Sigmoid colon (tissue), 7 donors: ENCODE data around the gene AP1M1. TPM values are rescaled to one million over a fixed set of nuclear protein-coding genes. Genes with fewer than 3 reads are reported as not detected.

Experiments used
- DNase-seq: peaks from one replicate; pipeline ENCODE4 v3.0.0-alpha.2; 2019
- H3K27ac ChIP-seq, 4 donors: fragments of 200-600 bp; sonication (generic); one replicate each; pipeline ENCODE4 v1.5.1; 2016 to 2019; ENCODE audit warnings: mild to moderate bottlenecking in 1 of 4
- H3K27me3 ChIP-seq, 3 donors: fragments of 200-600 bp; sonication (generic); one replicate each; pipeline ENCODE4 v1.5.1; 2019; ENCODE audit warnings: mild to moderate bottlenecking in 1 of 3
- H3K36me3 ChIP-seq, 4 donors: fragments of 200-600 bp; sonication (generic); one replicate each; pipeline ENCODE4 v1.5.1; 2016 to 2019
- H3K4me1 ChIP-seq, 4 donors: fragments of 200-600 bp; sonication (generic); one replicate each; pipeline ENCODE4 v1.5.1; 2017 to 2019
- H3K4me3 ChIP-seq, 4 donors: fragments of 200-600 bp; sonication (generic); one replicate each; pipeline ENCODE4 v1.5.1; 2017 to 2019; ENCODE audit warnings: mild to moderate bottlenecking in 2 of 4, moderate library complexity in 1 of 4
- H3K9me3 ChIP-seq, 4 donors: fragments of 200-600 bp in 3 of 4; sonication (generic) in 3 of 4; one replicate each; pipeline versions ENCODE4 v1.5.1 to v1.6.1; 2013 to 2019
- EP300 ChIP-seq, 4 donors: sonication (generic); formaldehyde crosslinking; IDR thresholded peaks; one replicate each; pipeline ENCODE4 v1.6.1; 2017; ENCODE audit warnings: antibody characterized with exemption in 4 of 4
- POLR2A ChIP-seq, 2 donors: fragments of 450-650 bp; IDR thresholded peaks; one replicate each; pipeline ENCODE4 v1.6.1; 2016; ENCODE audit warnings: antibody characterized with exemption in 2 of 2, mild to moderate bottlenecking in 2 of 2, moderate library complexity in 2 of 2
- POLR2AphosphoS5 ChIP-seq, 4 donors: sonication (generic); formaldehyde crosslinking; IDR thresholded peaks; one replicate each; pipeline ENCODE4 v1.6.1; 2017; ENCODE audit warnings: antibody characterized with exemption in 4 of 4
- WGBS, 2 donors: extraction: QIAGEN DNeasy Blood & Tissue Kit; methylation state at CpG; one replicate each; pipeline ENCODE4 v1.1.7; 2013; 5-methylcytosine and 5-hydroxymethylcytosine counted together
- intact Hi-C: fragments of 100-400 bp; cut with DNase I; formaldehyde crosslinking; loops from one replicate; pipeline ENCODE4 v1.15.1; 2023
- polyA plus RNA-seq, 3 donors: library from polyadenylated mRNA; stranded (reverse); fragments of 200-250 nt; gene quantifications; one replicate each; pipeline ENCODE4 v1.2.3, GENCODE V29; 2013
- total RNA-seq, 4 donors: library from RNA; depleted of rRNA; stranded (reverse); fragments of >200 nt; gene quantifications; one replicate each; pipeline ENCODE4 v1.1.0, GENCODE V29; 2016
- TF ChIP-seq, protein P1 (sequence below), 4 experiments: fragments of 450-650 bp in 3 of 4; fragments of 200-600 bp in 1 of 4; IDR thresholded peaks; one replicate each; pipeline ENCODE4 v1.5.1; 2016 to 2019; ENCODE audit warnings: antibody characterized with exemption in 4 of 4, mild to moderate bottlenecking in 3 of 4, moderate library complexity in 2 of 4
- donor health status: healthy with polysubstance abuse.
- donor health status: Bipolar disorder and iron deficiency.
- donor health status: healthy.

AP1M1 gene
- total and polyA plus RNA-seq, 7 donors: 18.7 to 63.7 (median 57.1) TPM

- Histone ChIP-seq H3K27ac (no peak overlapping the region), H3K27me3 (no peaks in the 10 kb centered on the region), H3K9me3 (no peaks in the 10 kb centered on the region), H3K4me3 (no peak overlapping the region), H3K4me1 (no peaks in the 10 kb centered on the region), H3K36me3 (peaks cover 12 to 83% (median 53%) of the 10 kb centered on the region in 4 donors)
- DNase-seq: no peak
- TF ChIP-seq EP300 (IDR thresholded peaks at IDR 0.05) (no peak), POLR2AphosphoS5 (IDR thresholded peaks at IDR 0.05) (no peak), POLR2A (IDR thresholded peaks at IDR 0.05) (no peak)
- TF ChIP-seq, protein P1, sequence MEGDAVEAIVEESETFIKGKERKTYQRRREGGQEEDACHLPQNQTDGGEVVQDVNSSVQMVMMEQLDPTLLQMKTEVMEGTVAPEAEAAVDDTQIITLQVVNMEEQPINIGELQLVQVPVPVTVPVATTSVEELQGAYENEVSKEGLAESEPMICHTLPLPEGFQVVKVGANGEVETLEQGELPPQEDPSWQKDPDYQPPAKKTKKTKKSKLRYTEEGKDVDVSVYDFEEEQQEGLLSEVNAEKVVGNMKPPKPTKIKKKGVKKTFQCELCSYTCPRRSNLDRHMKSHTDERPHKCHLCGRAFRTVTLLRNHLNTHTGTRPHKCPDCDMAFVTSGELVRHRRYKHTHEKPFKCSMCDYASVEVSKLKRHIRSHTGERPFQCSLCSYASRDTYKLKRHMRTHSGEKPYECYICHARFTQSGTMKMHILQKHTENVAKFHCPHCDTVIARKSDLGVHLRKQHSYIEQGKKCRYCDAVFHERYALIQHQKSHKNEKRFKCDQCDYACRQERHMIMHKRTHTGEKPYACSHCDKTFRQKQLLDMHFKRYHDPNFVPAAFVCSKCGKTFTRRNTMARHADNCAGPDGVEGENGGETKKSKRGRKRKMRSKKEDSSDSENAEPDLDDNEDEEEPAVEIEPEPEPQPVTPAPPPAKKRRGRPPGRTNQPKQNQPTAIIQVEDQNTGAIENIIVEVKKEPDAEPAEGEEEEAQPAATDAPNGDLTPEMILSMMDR (IDR thresholded peaks at IDR 0.05): no peak
- 95% methylated on average over 13 of the region's 13 CpGs for WGBS, 2 donors
- intact Hi-C loops: no loop called here
Observed at GRCh38 chr19:16232568-16232967, 34.9 kb downstream of the AP1M1 start.

GRCh38 chr19:16233081-16233776 is 35.5 kb downstream of the AP1M1 start:
- H3K27ac ChIP-seq: no peak overlapping the region
- H3K36me3 ChIP-seq: peaks cover 5 to 76% (median 47%) of the 10 kb centered on the region in 4 donors
- intact Hi-C loops: no loop called here
- H3K27me3 ChIP-seq: no peaks in the 10 kb centered on the region
- no peak for TF ChIP-seq EP300 (IDR thresholded peaks at IDR 0.05)
- TF ChIP-seq POLR2A (IDR thresholded peaks at IDR 0.05): no peak
- TF ChIP-seq POLR2AphosphoS5 (IDR thresholded peaks at IDR 0.05): no peak
- TF ChIP-seq, protein P1 (IDR thresholded peaks at IDR 0.05): no peak
- WGBS, 2 donors: 96 to 97% methylated on average over 19 of the region's 19 CpGs
- no peak for DNase-seq
- no peaks in the 10 kb centered on the region for H3K4me1 ChIP-seq
- H3K9me3 ChIP-seq: no peaks in the 10 kb centered on the region
- H3K4me3 ChIP-seq: no peak overlapping the region

GRCh38 chr19:16233836-16234551 is 36.3 kb downstream of the AP1M1 start:
- no peak for TF ChIP-seq POLR2AphosphoS5 (IDR thresholded peaks at IDR 0.05)
- TF ChIP-seq POLR2A (IDR thresholded peaks at IDR 0.05): no peak
- TF ChIP-seq, protein P1 (IDR thresholded peaks at IDR 0.05): no peak
- no peak for TF ChIP-seq EP300 (IDR thresholded peaks at IDR 0.05)
- H3K4me3 ChIP-seq: no peak overlapping the region
- peaks cover 4 to 69% (median 40%) of the 10 kb centered on the region in 4 donors for H3K36me3 ChIP-seq
- no peaks in the 10 kb centered on the region for H3K4me1 ChIP-seq
- no peak for DNase-seq
- 90 to 94% methylated on average over 19 of the region's 19 CpGs for WGBS, 2 donors
- H3K27me3 ChIP-seq: no peaks in the 10 kb centered on the region
- intact Hi-C loops: no loop called here
- no peak overlapping the region for H3K27ac ChIP-seq
- no peaks in the 10 kb centered on the region for H3K9me3 ChIP-seq

DNA sequence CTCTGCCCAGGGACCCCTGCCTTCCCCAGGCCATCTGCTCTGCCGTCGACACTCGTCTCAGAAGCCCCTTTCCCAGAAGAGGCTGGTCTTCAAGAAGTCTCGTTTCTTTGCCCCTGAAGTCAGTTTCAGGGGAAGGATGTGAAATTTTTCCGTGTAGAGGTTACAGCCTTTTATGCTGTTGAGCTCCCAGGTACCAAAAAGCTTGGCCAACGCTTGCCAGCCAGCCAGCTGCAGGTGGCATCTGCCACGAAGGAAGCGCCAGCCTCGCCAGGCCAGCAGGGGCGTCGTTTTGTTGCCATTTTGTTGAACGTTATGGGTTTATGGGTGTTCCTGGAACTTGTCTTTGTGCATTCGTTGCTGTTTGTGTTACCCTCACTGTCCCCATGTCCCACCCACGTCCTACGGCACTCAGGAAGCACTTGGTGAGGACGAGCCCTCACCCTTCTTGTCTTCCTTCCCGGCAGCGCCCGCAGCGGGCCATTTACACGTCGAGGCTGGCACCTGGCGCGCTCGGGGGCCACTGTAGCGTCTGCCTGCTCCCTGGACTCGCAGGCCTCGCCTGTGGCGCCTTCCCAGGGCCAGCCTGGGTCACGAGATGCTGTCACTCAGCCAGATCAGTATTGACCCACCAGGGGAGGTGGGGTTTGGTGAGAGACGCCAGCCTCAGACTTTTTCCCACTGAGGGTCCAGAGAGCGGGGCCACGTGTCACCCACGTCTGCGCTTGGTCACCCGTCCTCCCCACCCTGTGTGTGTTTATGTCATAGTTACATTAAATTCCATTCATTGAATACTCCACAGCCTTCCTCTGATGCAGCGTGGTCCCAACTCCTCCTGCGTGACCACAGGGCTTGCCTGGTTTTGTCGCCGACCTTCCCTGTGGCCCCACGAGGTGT is 37.1 kb downstream of the AP1M1 start:
- Histone ChIP-seq H3K9me3 (no peaks in the 10 kb centered on the region), H3K27ac (no peak overlapping the region), H3K4me3 (no peak overlapping the region), H3K27me3 (no peaks in the 10 kb centered on the region), H3K4me1 (no peaks in the 10 kb centered on the region), H3K36me3 (peaks cover 4 to 61% (median 32%) of the 10 kb centered on the region in 4 donors)
- intact Hi-C loops: no loop called here
- 90 to 91% methylated on average over 41 of the region's 41 CpGs for WGBS, 2 donors
- TF ChIP-seq POLR2A (IDR thresholded peaks at IDR 0.05): no peak
- no peak for TF ChIP-seq EP300 (IDR thresholded peaks at IDR 0.05)
- TF ChIP-seq POLR2AphosphoS5 (IDR thresholded peaks at IDR 0.05): no peak
- TF ChIP-seq, protein P1 (IDR thresholded peaks at IDR 0.05): no peak
- no peak for DNase-seq
